Heart left ventricle (tissue), 16 donors: ENCODE data around the gene FXYD5. TPM values are rescaled to one million over a fixed set of nuclear protein-coding genes. Genes with fewer than 3 reads are reported as not detected.

ENCODE experiments used
- ATAC-seq, 4 donors: fragments of 200-7000 bp; cut with Tn5 transposase; one replicate each; pipeline ENCODE4 v1.9.1; 2020 to 2022; ENCODE audit warnings: moderate library complexity in 4 of 4, mild to moderate bottlenecking in 3 of 4, moderate number of reproducible peaks in 1 of 4
- DNase-seq, 5 donors: peaks; one replicate each; pipeline ENCODE4 v3.0.0-alpha.2; 2020
- H3K27ac ChIP-seq, 12 donors: fragments of 200-600 bp; sonication (generic) in 4 of 12; one replicate each; pipeline versions ENCODE4 v1.5.0 to v1.8.0; 2016 to 2022; ENCODE audit warnings: mild to moderate bottlenecking in 2 of 12
- H3K27me3 ChIP-seq, 9 donors: fragments of 200-600 bp; sonication (generic) in 2 of 9; one replicate each; pipeline versions ENCODE4 v1.5.1 to v1.8.0; 2016 to 2022; ENCODE audit warnings: mild to moderate bottlenecking in 3 of 9
- H3K36me3 ChIP-seq, 9 donors: fragments of 200-600 bp; sonication (generic) in 2 of 9; one replicate each; pipeline versions ENCODE4 v1.5.0 to v1.8.0; 2018 to 2022; ENCODE audit warnings: mild to moderate bottlenecking in 2 of 9
- H3K4me1 ChIP-seq, 12 donors: fragments of 200-600 bp; sonication (generic) in 4 of 12; one replicate each; pipeline versions ENCODE4 v1.5.0 to v1.8.0; 2016 to 2022; ENCODE audit warnings: mild to moderate bottlenecking in 3 of 12
- H3K4me3 ChIP-seq, 12 donors: fragments of 200-600 bp; sonication (generic) in 4 of 12; one replicate each; pipeline versions ENCODE4 v1.5.0 to v1.8.0; 2017 to 2022; ENCODE audit warnings: mild to moderate bottlenecking in 9 of 12, moderate library complexity in 4 of 12
- H3K9me3 ChIP-seq, 12 donors: fragments of 200-600 bp; sonication (generic) in 4 of 12; one replicate each; pipeline versions ENCODE4 v1.5.0 to v1.8.0; 2016 to 2022; ENCODE audit warnings: mild to moderate bottlenecking in 1 of 12
- POLR2A ChIP-seq, 2 donors: fragments of 450-650 bp; IDR thresholded peaks; one replicate each; pipeline ENCODE4 v1.6.1; 2017; ENCODE audit warnings: antibody characterized with exemption in 2 of 2, mild to moderate bottlenecking in 2 of 2, moderate library complexity in 2 of 2
- WGBS, 4 donors: extraction: QIAGEN DNeasy Blood & Tissue Kit in 2 of 4; methylation state at CpG; one replicate each; pipeline versions ENCODE4 v1.1.5 to v1.1.7; 2013 to 2018; 5-methylcytosine and 5-hydroxymethylcytosine counted together
- intact Hi-C, 10 donors: fragments of 100-400 bp; cut with DNase I; formaldehyde crosslinking; loops; one replicate each; pipeline versions ENCODE4 v1.11.1 to v1.14.2; 2022
- polyA plus RNA-seq, 2 donors: library from polyadenylated mRNA; stranded (reverse); fragments of 200-250 nt; gene quantifications; one replicate each; pipeline ENCODE4 v1.2.3, GENCODE V29; 2013
- total RNA-seq, 9 donors: library from RNA; depleted of rRNA in 2 of 9; stranded (reverse); fragments of >200 nt in 2 of 9; fragmentation: NEBNext Ultra II Directional in 3 of 9; extraction: Animal tissue kit (Norgen Biotek cat#: 25700) in 3 of 9; gene quantifications; one replicate each; pipeline versions ENCODE4 v1.1.0 to v1.2.4, GENCODE V29; 2016 to 2023
- TF ChIP-seq, protein P1 (sequence below), 12 donors: fragments of 200-600 bp; sonication (generic) in 4 of 12; IDR thresholded peaks; one replicate each; pipeline versions ENCODE4 v1.5.0 to v1.8.0; 2018 to 2022; ENCODE audit warnings: antibody characterized with exemption in 12 of 12, mild to moderate bottlenecking in 5 of 12
- donor health status: ischemic (EF 13 %, LVEDD 7.1; RV severe dilation, severe dysfunction).
- donor health status: healthy with polysubstance abuse.
- donor health status: DM: no; HTN: yes; CAD: no.
- donor health status: DM: no; HTN: no; CAD: no.
- donor health status: ischemic (EF 25% LVEDD 6.9; RV normal size, moderate dysfunction).
- donor health status: ischemic (EF 25% LVEDD 5.7; RV mildly dilated, moderate dysfunction).
- donor health status: healthy.
- donor health status: DM: yes; HTN: yes; CAD: no.
- donor health status: ischemic (EF 35%, LVEDD 5.7; RV mildly dilated, moderate dysfunction).
- donor health status: nonischemic (EF 11% LVEDD 7.7; RV severe dilation, severe dysfunction).
- donor health status: DM: yes; HTN: yes; CAD: no.
- donor health status: PGD.
- donor health status: ischemic (EF 29% LVEDD 5.4; RV normal size, mild dysfunction).
- donor health status: nonischemic (EF 23%, LVEDD 6.1; RV moderate dilation, normal function).

Gene FXYD5
- total and polyA plus RNA-seq, 11 donors = 15.3 to 87.9 (median 25.6) TPM

DNA sequence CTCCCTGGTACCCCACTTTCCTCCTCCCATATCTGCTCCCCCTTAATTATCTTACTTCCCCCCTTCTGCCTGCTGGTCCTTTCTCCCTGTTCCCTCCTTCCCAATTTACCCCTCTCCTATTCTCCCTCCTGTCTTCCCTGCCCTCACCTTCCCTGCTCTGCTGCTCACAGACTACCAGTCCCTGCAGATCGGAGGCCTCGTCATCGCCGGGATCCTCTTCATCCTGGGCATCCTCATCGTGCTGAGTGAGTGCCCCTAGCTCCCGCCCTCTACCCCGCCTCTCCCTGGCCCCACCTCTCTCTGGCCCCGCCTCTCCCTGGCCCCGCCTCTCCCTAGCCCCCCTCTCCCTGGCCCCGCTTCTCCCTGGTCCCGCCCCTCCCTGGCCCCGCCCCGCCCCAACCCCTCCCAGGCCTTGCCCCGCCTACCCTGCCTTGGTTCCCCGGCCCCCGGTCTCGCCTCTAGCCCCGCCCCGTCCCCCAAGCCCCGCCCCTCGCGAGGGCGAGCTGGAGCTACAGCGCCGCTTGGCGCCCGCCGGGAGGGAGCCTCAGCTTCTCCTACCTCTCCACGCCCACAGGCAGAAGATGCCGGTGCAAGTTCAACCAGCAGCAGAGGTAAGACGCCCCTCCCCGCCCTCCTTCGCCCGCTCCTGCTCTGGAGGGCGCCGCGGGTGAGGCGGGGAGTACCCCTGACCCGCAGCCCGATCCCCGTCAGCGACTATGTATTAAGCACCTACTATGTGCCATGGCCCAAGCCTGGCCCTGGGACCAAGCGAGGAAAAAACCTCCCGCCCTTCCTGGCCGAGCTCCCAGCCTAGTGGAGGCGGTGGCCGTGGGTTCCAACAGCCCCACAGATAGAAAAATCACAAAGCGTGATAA is 13.3 kb upstream of the FXYD5 start:
- H3K27ac ChIP-seq = peak overlapping the region in 11 of 12 donors; percentile 29 to 100 (median 96)
- peaks cover 0 to 9% (median 0%) of the 10 kb centered on the region in 9 donors for H3K36me3 ChIP-seq
- DNase-seq (peak; percentile 90 to 97 (median 94)), ATAC-seq (peak; percentile 61 to 78 (median 65))
- no peaks in the 10 kb centered on the region for H3K9me3 ChIP-seq
- peak overlapping the region in 11 of 12 donors; percentile 7 to 71 (median 58) for H3K4me3 ChIP-seq
- intact Hi-C loops = loop anchor here in 7 of 10 donors (1.0 to 10.0 kb wide), 5 partner anchors 17 to 131 kb away; partner anchors contain the start of gene USF2 (in 6 of the 7)
- WGBS, 4 donors = 12 to 19% (median 16%) methylated on average over 41 to 48 of the region's 48 CpGs
- peaks cover 0 to 23% (median 0%) of the 10 kb centered on the region in 9 donors for H3K27me3 ChIP-seq
- H3K4me1 ChIP-seq = peaks cover 0 to 57% (median 39%) of the 10 kb centered on the region in 12 donors
- TF ChIP-seq, protein P1, sequence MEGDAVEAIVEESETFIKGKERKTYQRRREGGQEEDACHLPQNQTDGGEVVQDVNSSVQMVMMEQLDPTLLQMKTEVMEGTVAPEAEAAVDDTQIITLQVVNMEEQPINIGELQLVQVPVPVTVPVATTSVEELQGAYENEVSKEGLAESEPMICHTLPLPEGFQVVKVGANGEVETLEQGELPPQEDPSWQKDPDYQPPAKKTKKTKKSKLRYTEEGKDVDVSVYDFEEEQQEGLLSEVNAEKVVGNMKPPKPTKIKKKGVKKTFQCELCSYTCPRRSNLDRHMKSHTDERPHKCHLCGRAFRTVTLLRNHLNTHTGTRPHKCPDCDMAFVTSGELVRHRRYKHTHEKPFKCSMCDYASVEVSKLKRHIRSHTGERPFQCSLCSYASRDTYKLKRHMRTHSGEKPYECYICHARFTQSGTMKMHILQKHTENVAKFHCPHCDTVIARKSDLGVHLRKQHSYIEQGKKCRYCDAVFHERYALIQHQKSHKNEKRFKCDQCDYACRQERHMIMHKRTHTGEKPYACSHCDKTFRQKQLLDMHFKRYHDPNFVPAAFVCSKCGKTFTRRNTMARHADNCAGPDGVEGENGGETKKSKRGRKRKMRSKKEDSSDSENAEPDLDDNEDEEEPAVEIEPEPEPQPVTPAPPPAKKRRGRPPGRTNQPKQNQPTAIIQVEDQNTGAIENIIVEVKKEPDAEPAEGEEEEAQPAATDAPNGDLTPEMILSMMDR (IDR thresholded peaks at IDR 0.05) = peak in 10 of 12 donors; percentile 15 to 62 (median 36)
- TF ChIP-seq POLR2A (IDR thresholded peaks at IDR 0.05) = peak; percentile 59 to 81

DNA sequence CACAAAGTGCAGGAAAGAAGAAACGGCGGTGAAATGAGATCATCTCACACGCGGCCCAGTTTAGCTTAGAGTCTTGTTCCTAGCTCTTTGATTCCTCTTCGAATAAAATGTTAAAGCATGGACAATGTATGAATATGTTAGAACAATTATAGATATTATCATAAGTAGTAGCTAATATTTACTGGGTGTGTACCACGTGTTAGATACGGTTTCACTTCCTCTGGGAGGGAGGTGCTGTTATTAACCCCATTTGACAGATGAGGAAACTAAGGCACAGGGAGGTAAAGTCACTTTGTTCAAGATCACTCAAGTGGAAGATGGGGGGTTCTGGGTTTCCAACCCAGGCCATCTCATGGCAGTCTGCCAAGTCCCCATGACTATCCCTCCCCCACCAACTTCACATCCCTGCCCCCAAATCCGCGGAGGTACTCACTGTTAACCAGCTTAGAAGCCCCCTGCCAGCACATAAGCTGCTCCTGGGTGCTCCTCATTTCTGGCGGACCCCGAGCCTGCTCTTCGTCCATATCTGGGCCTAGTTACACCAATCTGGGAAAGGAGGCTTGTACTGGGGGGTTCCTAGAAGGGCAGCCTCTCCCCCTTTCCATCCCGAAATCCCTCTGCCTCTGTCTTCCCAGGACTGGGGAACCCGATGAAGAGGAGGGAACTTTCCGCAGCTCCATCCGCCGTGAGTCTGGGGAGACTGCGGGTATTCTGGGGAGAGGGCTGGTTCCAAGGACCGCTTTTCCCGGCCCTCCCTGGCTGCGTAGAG is 12.5 kb upstream of the FXYD5 start:
- TF ChIP-seq, protein P1 (IDR thresholded peaks at IDR 0.05) = no peak
- TF ChIP-seq POLR2A (IDR thresholded peaks at IDR 0.05) = no peak
- DNase-seq (peak in 2 of 5 donors; percentile 35 to 44), ATAC-seq (no peak)
- Histone ChIP-seq H3K4me1 (peaks cover 0 to 57% (median 39%) of the 10 kb centered on the region in 12 donors), H3K27me3 (peaks cover 0 to 23% (median 0%) of the 10 kb centered on the region in 9 donors), H3K4me3 (peak overlapping the region in 4 of 12 donors; percentile 18 to 45 (median 24)), H3K9me3 (no peaks in the 10 kb centered on the region), H3K27ac (peak overlapping the region in 4 of 12 donors; percentile 4 to 29 (median 12)), H3K36me3 (peaks cover 0 to 9% (median 0%) of the 10 kb centered on the region in 9 donors)
- intact Hi-C loops = loop anchor here in 7 of 10 donors (1.0 to 10.0 kb wide), 5 partner anchors 18 to 130 kb away; partner anchors contain the start of gene USF2 (in 6 of the 7)
- WGBS, 4 donors = 43 to 56% (median 49%) methylated on average over 17 to 21 of the region's 21 CpGs

DNA sequence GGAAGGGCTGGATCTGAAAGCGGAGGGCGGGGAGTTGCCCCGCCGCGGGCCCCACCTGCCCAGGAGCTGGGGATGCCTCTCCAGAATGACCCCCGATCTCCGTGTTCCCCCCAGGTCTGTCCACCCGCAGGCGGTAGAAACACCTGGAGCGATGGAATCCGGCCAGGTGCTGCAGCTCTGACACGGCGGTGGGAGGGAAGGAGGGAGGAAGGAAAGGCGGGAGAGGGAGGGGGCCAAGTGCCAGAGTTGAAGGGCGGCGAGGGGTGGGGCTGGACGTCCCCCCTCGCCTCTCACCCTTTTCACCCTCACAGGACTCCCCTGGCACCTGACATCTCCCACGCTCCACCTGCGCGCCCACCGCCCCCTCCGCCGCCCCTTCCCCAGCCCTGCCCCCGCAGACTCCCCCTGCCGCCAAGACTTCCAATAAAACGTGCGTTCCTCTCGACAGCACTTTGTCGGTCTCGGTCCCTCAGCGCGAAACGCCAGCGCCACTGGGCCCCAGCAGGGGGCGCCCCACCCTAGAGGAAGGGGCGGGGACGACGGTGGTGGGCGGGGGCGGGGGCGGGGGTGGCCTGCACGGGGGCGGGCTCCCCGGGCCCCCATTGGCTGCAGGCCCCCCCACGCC is 11.8 kb upstream of the FXYD5 start:
- no peak overlapping the region for H3K27ac ChIP-seq

More for the DNA sequence above, 11.8 kb upstream of the FXYD5 start:
- H3K36me3 ChIP-seq = peaks cover 0 to 9% (median 0%) of the 10 kb centered on the region in 9 donors
- DNase-seq (peak in 4 of 5 donors; percentile 42 to 79 (median 49)), ATAC-seq (no peak)
- peak overlapping the region in 3 of 12 donors; percentile 6 to 26 (median 7) for H3K4me3 ChIP-seq
- H3K9me3 ChIP-seq = no peaks in the 10 kb centered on the region
- intact Hi-C loops = loop anchor here in 6 of 10 donors (5.0 to 10.0 kb wide), 3 partner anchors 122 to 130 kb away; partner anchors contain the start of gene USF2 (in 5 of the 6)
- TF ChIP-seq, protein P1 (IDR thresholded peaks at IDR 0.05) = peak; percentile 39 to 65 (median 58)
- TF ChIP-seq POLR2A (IDR thresholded peaks at IDR 0.05) = no peak
- peaks cover 0 to 23% (median 0%) of the 10 kb centered on the region in 9 donors for H3K27me3 ChIP-seq
- H3K4me1 ChIP-seq = peaks cover 0 to 55% (median 33%) of the 10 kb centered on the region in 12 donors
- WGBS, 4 donors = 23 to 44% (median 34%) methylated on average over 28 to 45 of the region's 46 CpGs
